Stimulated activated CD8-positive, alpha-beta memory T cell treated with anti-CD3 and anti-CD28 coated beads, Interleukin-7, amount 100 ng/mL, for 48 hours (primary cell): ENCODE results near the gene OPTC.
"Not testable (repeated sequence)": the region's sequence is repeated elsewhere in the genome, so short reads cannot be mapped to it uniquely, and the experiment has no call there.

ENCODE experiments used
- DNase-seq, 2 donors: peaks; one replicate each; pipeline ENCODE4 v3.0.0-alpha.2; 2020; ENCODE audit warnings: low read depth in 1 of 2; ENCODE audit errors: extremely low read depth in 1 of 2

The OPTC gene

GRCh38 chr1:203493901-203494300 lies at the start of gene OPTC:
TSS of gene OPTC (plus strand) at chr1:203494153. CDS start at chr1:203496006, 1,853 bp downstream.
- no peak for DNase-seq

- DNase-seq = no peak
These were observed 49.8 kb upstream of the OPTC start for GRCh38 chr1:203444171-203444576.

- no peak for DNase-seq
These were observed 46.8 kb upstream of the OPTC start for GRCh38 chr1:203447151-203447550.

- DNase-seq = not testable (repeated sequence)
These were observed 46.4 kb upstream of the OPTC start for GRCh38 chr1:203447598-203447997.

GRCh38 chr1:203448521-203449061 lies 45.4 kb upstream of the OPTC start:
- DNase-seq = no peak

- DNase-seq = no peak
These were observed 44.0 kb upstream of the OPTC start for GRCh38 chr1:203450001-203450400.

- DNase-seq = no peak
These were observed 43.3 kb upstream of the OPTC start for GRCh38 chr1:203450479-203451149.

- DNase-seq = no peak
These were observed 41.8 kb upstream of the OPTC start for GRCh38 chr1:203451836-203452784.

- no peak for DNase-seq
These were observed 40.9 kb upstream of the OPTC start for GRCh38 chr1:203453016-203453415.

- DNase-seq = no peak
These were observed 40.3 kb upstream of the OPTC start for GRCh38 chr1:203453616-203454015.

- DNase-seq = no peak
These were observed 38.9 kb upstream of the OPTC start for GRCh38 chr1:203454986-203455471.

GRCh38 chr1:203455706-203456105 lies 38.2 kb upstream of the OPTC start:
- DNase-seq = no peak

GRCh38 chr1:203456577-203456976 lies 37.4 kb upstream of the OPTC start:
- no peak for DNase-seq

- no peak for DNase-seq
These were observed 35.9 kb upstream of the OPTC start for GRCh38 chr1:203458078-203458477.

- no peak for DNase-seq
These were observed 34.2 kb upstream of the OPTC start for GRCh38 chr1:203459671-203460201.

- no peak for DNase-seq
These were observed 32.2 kb upstream of the OPTC start for GRCh38 chr1:203461717-203462116.

- DNase-seq = no peak
These were observed 31.8 kb upstream of the OPTC start for GRCh38 chr1:203462143-203462542.

- DNase-seq = no peak
These were observed 31.1 kb upstream of the OPTC start for GRCh38 chr1:203462878-203463277.

- DNase-seq = no peak
These were observed 30.4 kb upstream of the OPTC start for GRCh38 chr1:203463469-203464062.

GRCh38 chr1:203464226-203464625 lies 29.7 kb upstream of the OPTC start:
- no peak for DNase-seq

GRCh38 chr1:203464743-203465142 lies 29.2 kb upstream of the OPTC start:
- no peak for DNase-seq
